Activated CD4-positive, alpha-beta memory T cell treated with anti-CD3 and anti-CD28 coated beads for 36 hours (primary cell): ENCODE results near the gene PRRC2B. TPM values are rescaled to one million over a fixed set of nuclear protein-coding genes. Genes with fewer than 3 reads are reported as not detected.

Experiments used
- CTCF ChIA-PET: fragments of 350-600 bp; sonication (Branson Sonifier 250); formaldehyde crosslinking; loops from one replicate; lab custom pipeline; 2021; ENCODE audit warnings: antibody characterized with exemption, inconsistent platforms; lab: Charles Lee
- POLR2A ChIA-PET: fragments of 350-600 bp; sonication (Branson Sonifier 250); formaldehyde crosslinking; loops from one replicate; lab custom pipeline; 2021; ENCODE audit warnings: antibody characterized with exemption; lab: Charles Lee
- DNase-seq: peaks from one replicate; pipeline ENCODE4 v3.0.0-alpha.2; 2020
- H3K27ac Mint-ChIP-seq: one replicate; pipeline ENCODE4 v1.8.0; 2021; ENCODE audit warnings: mixed read lengths
- H3K27me3 Mint-ChIP-seq: one replicate; pipeline ENCODE4 v1.8.0; 2021; ENCODE audit warnings: mixed read lengths
- H3K36me3 Mint-ChIP-seq: one replicate; pipeline ENCODE4 v1.8.0; 2021; ENCODE audit warnings: mixed read lengths
- H3K4me1 Mint-ChIP-seq: one replicate; pipeline ENCODE4 v1.8.0; 2021; ENCODE audit warnings: low read depth, mixed read lengths
- H3K4me3 Mint-ChIP-seq: one replicate; pipeline ENCODE4 v1.8.0; 2021; ENCODE audit warnings: mild to moderate bottlenecking, mixed read lengths
- H3K9me3 Mint-ChIP-seq: one replicate; pipeline ENCODE4 v1.8.0; 2021; ENCODE audit warnings: mixed read lengths
- intact Hi-C: fragments of 100-400 bp; cut with micrococcal nuclease; formaldehyde crosslinking; loops from one replicate; pipeline ENCODE4 v1.15.1; 2023
- total RNA-seq, 2 experiments: library from RNA; stranded (reverse); gene quantifications; one replicate each; pipeline ENCODE4 v1.2.3, GENCODE V29; 2021

PRRC2B gene
- total RNA-seq, 2 experiments from 2014 or later: 127 to 135 TPM

- Mint-ChIP-seq H3K4me3 (peak overlapping the region; percentile 48), H3K27ac (peak overlapping the region; percentile 80), H3K9me3 (no peaks in the 10 kb centered on the region), H3K36me3 (peaks cover 12% of the 10 kb centered on the region), H3K27me3 (no peaks in the 10 kb centered on the region), H3K4me1 (peaks cover 85% of the 10 kb centered on the region)
- DNase-seq: peak; percentile 47
- intact Hi-C loops: no loop called here
- POLR2A ChIA-PET: no interaction called here
- CTCF ChIA-PET: no interaction called here
These were observed 16.2 kb downstream of the PRRC2B start for GRCh38 chr9:131410044-131410491.

- H3K27ac Mint-ChIP-seq: no peak overlapping the region
These were observed 18.1 kb downstream of the PRRC2B start for GRCh38 chr9:131411719-131412681.

GRCh38 chr9:131416509-131416908 is 22.6 kb downstream of the PRRC2B start:
- H3K27me3 Mint-ChIP-seq: no peaks in the 10 kb centered on the region
- ChIA-PET CTCF (interaction anchor here (1.0 kb wide), 1 partner anchor 8 kb away, joined by 4 read pairs; no protein-coding TSS in a partner anchor), POLR2A (no interaction called here)
- DNase-seq: no peak
- intact Hi-C loops: no loop called here
- no peak overlapping the region for H3K4me3 Mint-ChIP-seq
- peaks cover 84% of the 10 kb centered on the region for H3K4me1 Mint-ChIP-seq
- no peaks in the 10 kb centered on the region for H3K9me3 Mint-ChIP-seq
- H3K27ac Mint-ChIP-seq: peak overlapping the region; percentile 25
- peaks cover 15% of the 10 kb centered on the region for H3K36me3 Mint-ChIP-seq

More at GRCh38 chr9:131411719-131412681, 18.1 kb downstream of the PRRC2B start:
- H3K9me3 Mint-ChIP-seq: no peaks in the 10 kb centered on the region
- H3K4me3 Mint-ChIP-seq: no peak overlapping the region
- intact Hi-C loops: no loop called here
- peaks cover 12% of the 10 kb centered on the region for H3K36me3 Mint-ChIP-seq
- peaks cover 85% of the 10 kb centered on the region for H3K4me1 Mint-ChIP-seq
- POLR2A ChIA-PET: interaction anchor here (0.6 to 1.4 kb wide), 2 partner anchors 38 to 368 kb away, joined by 3 to 4 read pairs; no protein-coding TSS in a partner anchor
- CTCF ChIA-PET: interaction anchor here (1.1 to 1.2 kb wide), 2 partner anchors 13 to 66 kb away, joined by 3 read pairs; no protein-coding TSS in a partner anchor
- no peak for DNase-seq
- H3K27me3 Mint-ChIP-seq: no peaks in the 10 kb centered on the region

- peaks cover 14% of the 10 kb centered on the region for H3K36me3 Mint-ChIP-seq
- POLR2A ChIA-PET: interaction anchor here (1.3 to 1.5 kb wide), 2 partner anchors 11 to 44 kb away, joined by 3 to 4 read pairs; no protein-coding TSS in a partner anchor
- DNase-seq: peak; percentile 50
These were observed 23.6 kb downstream of the PRRC2B start for GRCh38 chr9:131417264-131418142.

GRCh38 chr9:131418143-131419025 is 24.5 kb downstream of the PRRC2B start:
- Mint-ChIP-seq H3K27ac (peak overlapping the region; percentile 87), H3K4me1 (peaks cover 88% of the 10 kb centered on the region), H3K4me3 (peak overlapping the region; percentile 60), H3K36me3 (peaks cover 14% of the 10 kb centered on the region), H3K9me3 (no peaks in the 10 kb centered on the region), H3K27me3 (no peaks in the 10 kb centered on the region)
- CTCF ChIA-PET: interaction anchor here (1.8 to 2.0 kb wide), 2 partner anchors 11 to 20 kb away, joined by 4 to 9 read pairs; no protein-coding TSS in a partner anchor
- intact Hi-C loops: no loop called here
- no peak for DNase-seq
- POLR2A ChIA-PET: interaction anchor here (1.1 to 1.5 kb wide), 3 partner anchors 12 to 45 kb away, joined by 3 to 4 read pairs (median 3); no protein-coding TSS in a partner anchor

More at GRCh38 chr9:131417264-131418142, 23.6 kb downstream of the PRRC2B start:
- Mint-ChIP-seq H3K27ac (peak overlapping the region; percentile 87), H3K4me1 (peaks cover 84% of the 10 kb centered on the region), H3K9me3 (no peaks in the 10 kb centered on the region), H3K4me3 (peak overlapping the region; percentile 60), H3K27me3 (no peaks in the 10 kb centered on the region)
- intact Hi-C loops: no loop called here
- CTCF ChIA-PET: interaction anchor here (1.0 to 2.0 kb wide), 3 partner anchors 9 to 19 kb away, joined by 4 to 9 read pairs (median 4); no protein-coding TSS in a partner anchor

GRCh38 chr9:131419026-131419614 is 25.2 kb downstream of the PRRC2B start:
- intact Hi-C loops: no loop called here
- Mint-ChIP-seq H3K4me1 (peaks cover 87% of the 10 kb centered on the region), H3K4me3 (peak overlapping the region; percentile 20), H3K36me3 (peaks cover 12% of the 10 kb centered on the region), H3K27me3 (no peaks in the 10 kb centered on the region), H3K9me3 (no peaks in the 10 kb centered on the region), H3K27ac (peak overlapping the region; percentile 87)
- DNase-seq: no peak
- ChIA-PET POLR2A (interaction anchor here (1.1 to 1.3 kb wide), 2 partner anchors 12 to 14 kb away, joined by 3 read pairs; no protein-coding TSS in a partner anchor), CTCF (interaction anchor here (1.0 to 2.0 kb wide), 3 partner anchors 12 to 69 kb away, joined by 3 to 9 read pairs (median 4); no protein-coding TSS in a partner anchor)

- Mint-ChIP-seq H3K9me3 (no peaks in the 10 kb centered on the region), H3K4me3 (no peak overlapping the region), H3K36me3 (peaks cover 7% of the 10 kb centered on the region), H3K27ac (peak overlapping the region; percentile 87), H3K4me1 (peaks cover 85% of the 10 kb centered on the region), H3K27me3 (no peaks in the 10 kb centered on the region)
- ChIA-PET CTCF (interaction anchor here (1.0 kb wide), 1 partner anchor 70 kb away, joined by 3 read pairs; no protein-coding TSS in a partner anchor), POLR2A (no interaction called here)
- intact Hi-C loops: no loop called here
- no peak for DNase-seq
These were observed 25.8 kb downstream of the PRRC2B start for GRCh38 chr9:131419716-131420115.

GRCh38 chr9:131420980-131421624 is 27.2 kb downstream of the PRRC2B start:
- POLR2A ChIA-PET: no interaction called here
- Mint-ChIP-seq H3K4me3 (no peak overlapping the region), H3K9me3 (no peaks in the 10 kb centered on the region), H3K36me3 (peaks cover 7% of the 10 kb centered on the region), H3K27ac (peak overlapping the region; percentile 38), H3K4me1 (peaks cover 77% of the 10 kb centered on the region), H3K27me3 (no peaks in the 10 kb centered on the region)
- DNase-seq: no peak
- CTCF ChIA-PET: interaction anchor here (0.6 to 0.8 kb wide), 2 partner anchors 19 to 49 kb away, joined by 3 read pairs; no protein-coding TSS in a partner anchor
- intact Hi-C loops: no loop called here

GRCh38 chr9:131421691-131422090 is 27.8 kb downstream of the PRRC2B start:
- Mint-ChIP-seq H3K4me1 (peaks cover 76% of the 10 kb centered on the region), H3K27ac (no peak overlapping the region), H3K27me3 (no peaks in the 10 kb centered on the region), H3K4me3 (no peak overlapping the region), H3K9me3 (no peaks in the 10 kb centered on the region), H3K36me3 (peaks cover 11% of the 10 kb centered on the region)
- no peak for DNase-seq
- ChIA-PET POLR2A (no interaction called here), CTCF (interaction anchor here (0.9 kb wide), 1 partner anchor 48 kb away, joined by 3 read pairs; no protein-coding TSS in a partner anchor)
- intact Hi-C loops: no loop called here
